Smooth muscle cell of bladder (primary cell): Measurements from ENCODE around the gene C17orf50. TPM values are rescaled to one million over a fixed set of nuclear protein-coding genes. Genes with fewer than 3 reads are reported as not detected.

ENCODE experiments used
- total RNA-seq: library from RNA; depleted of rRNA; stranded (reverse); fragments of >200 nt; gene quantifications from 2 replicates; pipeline ENCODE4 v1.2.3, GENCODE V29; 2014

Gene C17orf50
- total RNA-seq: not detected in 2 replicates

GRCh38 chr17:35760587-35760986 lies at the start of gene C17orf50:
TSS of gene C17orf50 (plus strand) at chr17:35760887. CDS start at chr17:35760942, 55 bp downstream.

DNA sequence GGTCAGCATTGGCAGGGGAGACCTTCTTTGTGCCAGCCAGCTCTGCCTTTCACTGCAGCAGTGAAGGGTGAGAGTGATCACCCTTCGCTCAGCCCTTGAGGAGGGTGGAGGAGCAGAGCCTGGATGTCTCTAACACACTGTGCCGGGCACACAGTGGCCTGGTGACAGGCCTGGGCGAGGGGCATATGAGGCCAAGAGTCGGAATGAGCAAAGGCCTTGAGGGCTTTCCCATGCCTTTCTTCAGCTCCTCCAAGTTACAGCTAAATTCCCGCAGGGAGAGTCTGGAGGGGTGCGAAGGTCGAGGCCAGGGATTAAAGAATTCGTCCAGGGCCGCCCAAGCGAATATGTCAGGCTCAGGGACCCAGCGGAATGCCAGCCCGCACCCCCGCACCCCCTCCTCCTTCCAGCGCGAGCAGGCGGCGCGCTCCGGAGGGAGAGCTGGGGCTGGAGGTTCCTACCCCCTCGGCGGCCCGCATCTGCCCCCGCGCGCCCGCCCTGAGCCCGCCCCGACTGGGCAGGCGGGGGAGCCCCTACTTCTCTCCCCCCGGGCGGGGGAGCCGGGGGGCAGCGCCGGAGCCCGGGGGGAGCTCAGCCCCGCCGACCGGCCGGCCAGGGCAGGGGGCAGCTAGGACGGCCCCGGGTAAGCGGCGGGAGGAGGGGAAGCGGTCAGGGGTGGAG lies 29.3 kb upstream of the C17orf50 start, which contains the start of gene RASL10B:
Gene RASL10B (plus strand): TSS at position 401 of the 678 bp plus-strand sequence. CDS start 3,546 bp downstream, outside the sequence.

DNA sequence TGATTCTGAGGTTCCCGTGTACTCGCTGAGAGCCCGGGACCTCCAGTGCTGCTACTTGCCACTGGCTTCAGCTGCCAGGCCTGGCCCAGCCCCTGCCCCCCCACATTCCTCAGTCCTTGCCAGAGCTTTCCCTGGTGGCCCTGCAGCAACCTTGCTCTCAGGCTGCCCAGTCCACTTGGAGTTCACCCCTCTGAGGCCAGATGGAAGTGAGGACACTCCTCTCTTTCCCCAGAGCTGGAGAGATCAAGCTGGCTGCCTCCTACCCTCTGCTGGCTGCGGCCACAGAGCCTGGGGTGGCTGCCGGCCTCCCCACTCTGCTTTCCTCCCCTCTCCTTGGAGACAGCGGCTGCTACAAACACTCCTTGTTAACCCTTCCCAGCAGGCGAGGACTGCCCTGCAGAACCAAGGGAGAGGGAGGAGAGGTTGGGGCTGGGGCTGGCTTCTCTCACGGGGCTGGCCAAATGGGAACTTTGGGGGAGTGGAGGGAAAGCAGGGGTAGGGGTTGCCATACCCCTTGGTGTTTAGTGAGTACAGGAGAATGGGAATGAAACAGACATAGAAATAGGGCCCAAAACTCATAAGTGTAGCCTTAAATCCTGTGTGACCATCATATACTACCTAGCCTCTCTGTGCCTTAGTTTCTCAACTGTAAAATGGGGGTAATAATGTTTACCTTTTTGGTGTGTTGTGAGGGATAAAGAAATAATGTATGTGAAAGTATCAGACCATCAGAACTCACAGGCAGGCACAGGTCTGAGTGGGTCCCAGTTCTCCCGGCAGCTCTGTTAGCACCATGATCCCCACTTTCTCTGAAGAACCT lies 7.5 kb upstream of the C17orf50 start, which contains the start of gene GAS2L2:
Gene GAS2L2 (minus strand): TSS at position 295 of the 820 bp plus-strand sequence. CDS start 389 bp downstream, outside the sequence.

DNA sequence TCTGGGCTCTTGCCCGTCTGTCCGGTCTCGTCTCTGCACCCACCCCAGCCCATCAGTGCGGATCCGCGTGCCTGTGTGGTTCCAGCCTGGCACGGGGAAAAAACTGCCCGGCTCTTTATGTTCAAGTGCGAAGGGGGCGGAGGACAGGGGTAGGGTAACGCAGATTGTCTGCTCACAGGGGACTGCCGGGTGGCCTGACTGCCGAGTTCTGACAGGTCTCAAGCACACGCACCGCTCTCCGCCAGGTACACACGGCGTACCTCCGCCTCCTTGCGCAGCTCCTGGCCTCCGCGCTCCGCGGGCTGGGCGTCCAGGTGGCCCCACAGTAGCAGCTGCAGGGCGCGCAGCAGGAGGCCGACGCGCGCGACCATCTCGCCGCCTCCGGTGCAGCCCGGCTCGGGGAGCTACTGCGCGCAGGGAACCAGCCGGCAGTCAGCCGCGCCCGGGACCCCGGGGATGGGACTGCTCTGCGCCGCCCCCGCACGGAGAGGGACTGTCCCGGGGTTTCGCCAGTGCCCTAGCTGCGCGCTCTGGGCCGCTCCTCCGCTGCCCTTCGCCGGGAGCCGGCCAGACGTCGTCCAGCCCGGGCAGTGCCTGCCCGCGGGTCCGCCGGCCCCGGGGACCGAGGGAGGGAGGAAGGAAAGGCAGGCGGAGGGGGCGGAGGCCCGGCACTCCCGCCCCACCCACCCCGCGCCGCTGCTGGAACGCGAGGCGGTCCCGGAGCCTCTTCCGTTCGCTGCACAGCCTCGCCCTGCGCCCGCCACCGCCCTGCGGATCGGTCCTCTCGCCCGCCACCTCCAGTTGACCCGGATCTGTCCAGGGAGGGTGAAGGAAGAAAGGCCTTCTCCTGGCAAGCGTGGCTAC lies 34.6 kb downstream of the C17orf50 start, which contains the start of gene MMP28:
Gene MMP28 (minus strand): TSS at position 635 of the 864 bp plus-strand sequence. CDS start 264 bp downstream, at position 371.

DNA sequence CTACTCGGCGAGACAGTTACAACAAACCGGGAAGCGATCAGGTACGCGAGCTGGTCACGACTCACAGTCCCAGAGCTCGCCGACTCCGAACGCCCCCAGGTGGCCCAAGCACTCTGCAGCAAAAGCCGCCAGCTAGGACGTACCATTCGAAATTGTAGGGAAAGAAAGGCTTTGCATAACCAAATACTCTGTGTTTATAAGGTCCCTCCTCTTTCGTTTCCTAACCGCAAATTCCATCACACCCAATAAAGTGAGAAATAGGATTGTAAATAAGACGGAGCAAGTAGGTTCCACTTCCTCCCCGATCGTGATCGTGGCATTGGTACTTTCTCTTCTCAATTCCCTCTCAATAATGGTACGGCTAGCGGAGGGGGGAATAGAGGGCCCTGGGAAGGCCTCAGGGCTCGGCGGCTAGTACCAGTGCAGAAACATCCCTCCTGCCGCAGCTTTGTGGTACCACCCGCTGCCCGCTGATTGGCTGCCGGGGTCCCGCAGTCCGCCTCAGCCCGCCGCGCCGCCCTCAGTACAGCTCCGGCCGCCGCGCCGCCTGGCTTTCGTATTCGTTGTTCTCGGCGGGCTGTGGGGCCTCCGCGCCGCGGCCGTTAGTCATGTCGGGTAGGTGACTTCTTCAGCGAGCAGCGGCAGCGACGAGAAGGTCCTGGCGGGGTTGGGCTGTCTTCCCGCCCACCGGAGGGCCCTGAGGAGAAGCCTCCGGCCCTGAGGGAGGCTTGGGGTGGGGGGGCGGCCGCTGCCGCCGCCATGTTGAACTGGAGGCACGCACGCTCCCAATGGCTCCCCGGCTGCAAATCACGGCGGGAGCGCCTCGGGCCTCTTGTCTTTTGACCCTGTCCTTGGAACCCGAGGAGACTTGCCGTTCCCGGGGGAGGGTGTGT lies 48.5 kb downstream of the C17orf50 start, which contains the start of gene TAF15:
Gene TAF15 (plus strand): TSS at position 523 of the 893 bp plus-strand sequence. CDS start 86 bp downstream, at position 609.

Other genes starting within 250 kb of the C17orf50 start
- under 0.01 TPM in 1 of 2 replicates, not detected in the other for gene SLFN12L, start 223.2 kb upstream of the C17orf50 start, total RNA-seq
- gene SLFN14, start 200.1 kb upstream of the C17orf50 start, total RNA-seq: not detected in 2 replicates
- 4.1 and 4.8 TPM in 2 replicates for gene PEX12, start 182.3 kb upstream of the C17orf50 start, total RNA-seq
- gene AP2B1, start 173.6 kb upstream of the C17orf50 start, total RNA-seq: 42.7 and 51.1 TPM in 2 replicates
- gene RASL10B, start 29.2 kb upstream of the C17orf50 start, total RNA-seq: 1.7 and 7.3 TPM in 2 replicates
- gene GAS2L2, start 7.6 kb upstream of the C17orf50 start, total RNA-seq: under 0.01 and 0.09 TPM in 2 replicates
- 1.0 and 2.6 TPM in 2 replicates for gene MMP28, start 34.8 kb downstream of the C17orf50 start, total RNA-seq
- 49.5 and 55.0 TPM in 2 replicates for gene TAF15, start 48.6 kb downstream of the C17orf50 start, total RNA-seq
- not detected in 2 replicates for gene HEATR9, start 108.0 kb downstream of the C17orf50 start, total RNA-seq
- gene CCL5, start 119.5 kb downstream of the C17orf50 start, total RNA-seq: not detected in 2 replicates
- 0.09 and 0.28 TPM in 2 replicates for gene RDM1, start 169.9 kb downstream of the C17orf50 start, total RNA-seq
- gene LYZL6, start 182.8 kb downstream of the C17orf50 start, total RNA-seq: not detected in 2 replicates
- not detected in 2 replicates for gene CCL16, start 220.6 kb downstream of the C17orf50 start, total RNA-seq
- not detected in 2 replicates for gene CCL14, start 225.8 kb downstream of the C17orf50 start, total RNA-seq
- not detected in 2 replicates for gene CCL15, start 240.7 kb downstream of the C17orf50 start, total RNA-seq